Kidney tubule cell (primary cell): ENCODE results near the gene CBX8.

Experiments used
- DNase-seq: peaks from one replicate; pipeline ENCODE4 v3.0.0-alpha.2; 2018; ENCODE audit warnings: low spot score

Gene CBX8

GRCh38 chr17:79819534-79820276 is 22.8 kb upstream of the CBX8 start:
- DNase-seq: no peak

GRCh38 chr17:79819085-79819484 is 22.2 kb upstream of the CBX8 start:
- DNase-seq: no peak

- no peak for DNase-seq
Observed at GRCh38 chr17:79818026-79818758, 21.3 kb upstream of the CBX8 start.

- no peak for DNase-seq
Observed at GRCh38 chr17:79815836-79816461, 19.1 kb upstream of the CBX8 start.

- DNase-seq: peak; percentile 33
Observed at GRCh38 chr17:79814974-79815835, 18.3 kb upstream of the CBX8 start.

- no peak for DNase-seq
Observed at GRCh38 chr17:79814127-79814973, 17.5 kb upstream of the CBX8 start.

- DNase-seq: no peak
Observed at GRCh38 chr17:79813297-79814126, 16.6 kb upstream of the CBX8 start.

GRCh38 chr17:79812353-79813258 is 15.7 kb upstream of the CBX8 start:
- DNase-seq: no peak

GRCh38 chr17:79811868-79812352 is 15.0 kb upstream of the CBX8 start:
- no peak for DNase-seq

- peak; percentile 61 for DNase-seq
Observed at GRCh38 chr17:79811011-79811867, 14.4 kb upstream of the CBX8 start.

- peak; percentile 84 for DNase-seq
Observed at GRCh38 chr17:79810130-79811010, 13.5 kb upstream of the CBX8 start.

GRCh38 chr17:79809530-79810129 is 12.8 kb upstream of the CBX8 start:
- DNase-seq: no peak

GRCh38 chr17:79808763-79809529 is 12.1 kb upstream of the CBX8 start:
- peak; percentile 73 for DNase-seq

- DNase-seq: no peak
Observed at GRCh38 chr17:79806863-79807720, 10.2 kb upstream of the CBX8 start.

GRCh38 chr17:79806446-79806760 is 9.5 kb upstream of the CBX8 start:
- DNase-seq: no peak
